ENCODE measurements around the gene SLC6A17.

- no peak for TF ChIP-seq CTCF (IDR thresholded peaks at IDR 0.05)
- no peak for TF ChIP-seq POLR2AphosphoS5 (IDR thresholded peaks at IDR 0.05)
- TF ChIP-seq POLR2A (IDR thresholded peaks at IDR 0.05) = no peak
- no peak for TF ChIP-seq EP300 (IDR thresholded peaks at IDR 0.05)
Observed at GRCh38 chr1:110190282-110190929, 40.1 kb downstream of the SLC6A17 start.
